DMS53 (cell line): ENCODE results near the gene CTXND1.

Experiments
- DNase-seq: peaks from one replicate; lab custom pipeline; 2025; lab: John Stamatoyannopoulos, UW

Gene CTXND1

GRCh38 chr15:80259942-80260510, 8.0 kb upstream of the CTXND1 start:
- DNase-seq = no peak

- DNase-seq = peak; percentile 24
Observed at GRCh38 chr15:80251428-80252120, 439 bp downstream of the CTXND1 start.

GRCh38 chr15:80250614-80251427, 1.2 kb downstream of the CTXND1 start:
- no peak for DNase-seq

- no peak for DNase-seq
Observed at GRCh38 chr15:80249973-80250372, 2.0 kb downstream of the CTXND1 start.

GRCh38 chr15:80247320-80247719, 4.7 kb downstream of the CTXND1 start:
- DNase-seq = no peak

- no peak for DNase-seq
Observed at GRCh38 chr15:80246425-80246894, 5.6 kb downstream of the CTXND1 start.

GRCh38 chr15:80242802-80243201, 9.2 kb downstream of the CTXND1 start:
- DNase-seq = no peak

GRCh38 chr15:80242132-80242769, 9.8 kb downstream of the CTXND1 start:
- peak; percentile 74 for DNase-seq

GRCh38 chr15:80241508-80241907, 10.5 kb downstream of the CTXND1 start:
- no peak for DNase-seq

- no peak for DNase-seq
Observed at GRCh38 chr15:80240276-80240675, 11.7 kb downstream of the CTXND1 start.

GRCh38 chr15:80234883-80235282, 17.1 kb downstream of the CTXND1 start:
- peak; percentile 49 for DNase-seq

- DNase-seq = no peak
Observed at GRCh38 chr15:80233581-80233980, 18.4 kb downstream of the CTXND1 start.

GRCh38 chr15:80231371-80231770, 20.6 kb downstream of the CTXND1 start:
- DNase-seq = no peak

GRCh38 chr15:80228959-80229610, 22.9 kb downstream of the CTXND1 start:
- DNase-seq = no peak

GRCh38 chr15:80219955-80220354, 32.1 kb downstream of the CTXND1 start:
- DNase-seq = no peak

- no peak for DNase-seq
Observed at GRCh38 chr15:80217327-80217900, 34.6 kb downstream of the CTXND1 start.

- DNase-seq = no peak
Observed at GRCh38 chr15:80216911-80217310, 35.1 kb downstream of the CTXND1 start.

GRCh38 chr15:80216141-80216540, 35.9 kb downstream of the CTXND1 start:
- no peak for DNase-seq

GRCh38 chr15:80214910-80215309, 37.1 kb downstream of the CTXND1 start:
- no peak for DNase-seq

- DNase-seq = no peak
Observed at GRCh38 chr15:80211976-80212375, 40.0 kb downstream of the CTXND1 start.
